ENCODE measurements around the gene ZXDC. TPM values are rescaled to one million over a fixed set of nuclear protein-coding genes. Genes with fewer than 3 reads are reported as not detected.

The ZXDC gene
- total and polyA plus RNA-seq, 2 donors (not counting 3 experiments of a cell fraction or from before 2014, with no cell fraction given), result 15.2 to 22.6 TPM

- Histone ChIP-seq H3K27ac (ENCODE audit: insufficient read depth, low read depth, low read length) (no peak overlapping the region), H3K9me3 (replicated peaks; ENCODE audit: control insufficient read depth, insufficient read depth, low read length) (no peaks in the 10 kb centered on the region), H3K4me2 (ENCODE audit: insufficient read depth, low read length) (no peak overlapping the region), H4K20me1 (replicated peaks; ENCODE audit: control insufficient read depth, extremely low read depth, insufficient read depth, low read length) (no peaks in the 10 kb centered on the region), H3K4me3 (replicated peaks in 1 of 3; ENCODE audit: insufficient read depth in 1 of 3, low read depth in 1 of 3, low read length in 3 of 3) (no peak overlapping the region), H3K9me1 (replicated peaks; ENCODE audit: control insufficient read depth, extremely low read depth, insufficient read depth, low read length) (no peaks in the 10 kb centered on the region), H3K9ac (replicated peaks; ENCODE audit: extremely low read depth, insufficient read depth, low read length) (no peak overlapping the region), H3K27me3 (ENCODE audit: control insufficient read depth in 2 of 2, insufficient read depth in 2 of 2, low read length in 2 of 2) (peaks cover 2 to 13% of the 10 kb centered on the region in 2 experiments), H3K36me3 (ENCODE audit: control insufficient read depth in 2 of 2, extremely low read depth in 1 of 2, insufficient read depth in 2 of 2, low read length in 2 of 2) (no peaks in the 10 kb centered on the region), H3K79me2 (ENCODE audit: control insufficient read depth, insufficient read depth, low read length) (no peaks in the 10 kb centered on the region), H3K4me1 (ENCODE audit: control insufficient read depth, extremely low read depth, insufficient read depth, low read length) (no peaks in the 10 kb centered on the region), H2AFZ (ENCODE audit: low read depth, low read length) (no peak overlapping the region)
- BruUV-seq (replicated peaks), result no TSS peak
- dilution Hi-C loops (cut with MboI; ENCODE audit: extremely low pct_ligation_motif_present, low sequenced_read_pairs) (no loop called here), intact Hi-C loops (cut with micrococcal nuclease) (no loop called here)
- DNase-seq (ENCODE audit: low read depth, low spot score), result no peak
- ChIA-PET CTCF (no interaction called here), POLR2A (no interaction called here)
- no peak for FAIRE-seq
- TF ChIP-seq MYC (IDR thresholded peaks at IDR 0.05; ENCODE audit: low read depth, low read length) (no peak), FOS (IDR thresholded peaks at IDR 0.05; ENCODE audit: borderline replicate concordance, insufficient read depth, low read length) (no peak), MAX (IDR thresholded peaks at IDR 0.05; ENCODE audit: insufficient read depth, insufficient read length) (no peak), EZH2 (IDR thresholded peaks at IDR 0.05; ENCODE audit: borderline replicate concordance, low read depth, low read length, severe bottlenecking) (no peak), CTCF (IDR thresholded peaks at IDR 0.05; ENCODE audit: extremely low read depth in 1 of 2, insufficient read depth in 1 of 2, low read depth in 1 of 2, low read length in 2 of 2) (no peak), GATA2 (IDR thresholded peaks at IDR 0.05; ENCODE audit: insufficient read depth, insufficient read length, low read depth, low read length) (no peak), POLR2AphosphoS5 (IDR thresholded peaks at IDR 0.05; ENCODE audit: insufficient read depth, low read depth, low read length) (no peak)
These were observed 75.9 kb downstream of the ZXDC start for GRCh38 chr3:126399756-126400155.

All from endothelial cell of umbilical vein (primary cell).